Liver (tissue), 9 donors: ENCODE measurements around the gene RNF149. TPM values are rescaled to one million over a fixed set of nuclear protein-coding genes. Genes with fewer than 3 reads are reported as not detected.

Experiments used
- DNase-seq: peaks from one replicate; pipeline ENCODE4 v3.0.0-alpha.2; 2017; ENCODE audit warnings: low spot score
- H3K27ac ChIP-seq, 2 donors: one replicate each; pipeline ENCODE4 v1.7.0; 2013; ENCODE audit warnings: inconsistent platforms in 2 of 2, low read length in 2 of 2, control low read depth in 1 of 2, low read depth in 1 of 2, mild to moderate bottlenecking in 1 of 2
- H3K27me3 ChIP-seq, 4 donors: one replicate each; pipeline versions ENCODE4 v1.6.1 to v1.7.0; 2013; ENCODE audit warnings: low read length in 3 of 4, inconsistent platforms in 1 of 4, mild to moderate bottlenecking in 1 of 4, moderate library complexity in 1 of 4; ENCODE audit not compliant: control insufficient read depth in 4 of 4, insufficient read depth in 4 of 4
- H3K36me3 ChIP-seq, 4 donors: one replicate each; pipeline versions ENCODE4 v1.6.1 to v1.7.0; 2013; ENCODE audit warnings: low read length in 3 of 4, mild to moderate bottlenecking in 3 of 4, low read depth in 1 of 4, moderate library complexity in 1 of 4; ENCODE audit not compliant: control insufficient read depth in 4 of 4, insufficient read depth in 3 of 4
- H3K4me1 ChIP-seq, 4 donors: one replicate each; pipeline versions ENCODE4 v1.6.1 to v1.7.0; 2013; ENCODE audit warnings: low read length in 3 of 4, mild to moderate bottlenecking in 3 of 4, moderate library complexity in 1 of 4; ENCODE audit not compliant: control insufficient read depth in 4 of 4, insufficient read depth in 4 of 4
- H3K4me3 ChIP-seq, 3 donors: one replicate each; pipeline versions ENCODE4 v1.6.1 to v1.7.0; 2013; ENCODE audit warnings: low read length in 3 of 3, control low read depth in 1 of 3, low read depth in 1 of 3, mild to moderate bottlenecking in 1 of 3
- H3K9ac ChIP-seq, 2 donors: one replicate each; pipeline ENCODE4 v1.7.0; 2013; ENCODE audit warnings: low read length in 2 of 2, mild to moderate bottlenecking in 2 of 2, moderate library complexity in 2 of 2, control low read depth in 1 of 2, low read depth in 1 of 2
- H3K9me3 ChIP-seq, 4 donors: one replicate each; pipeline versions ENCODE4 v1.6.1 to v1.7.0; 2013; ENCODE audit warnings: low read length in 3 of 4; ENCODE audit not compliant: control insufficient read depth in 4 of 4
- ATF3 ChIP-seq: IDR thresholded peaks from 2 replicates; pipeline ENCODE4 v1.6.1; 2016; ENCODE audit warnings: antibody characterized with exemption
- CTCF ChIP-seq: fragments of 150-350 bp; IDR thresholded peaks from 2 replicates; pipeline ENCODE4 v1.5.1; 2017; ENCODE audit warnings: improper control_type of control experiment, low read depth, low read length; ENCODE audit not compliant: missing input control
- EGR1 ChIP-seq, 2 donors: IDR thresholded peaks; 2 replicates each; pipeline ENCODE4 v1.6.1; 2016 to 2018; ENCODE audit warnings: antibody characterized with exemption in 2 of 2, low read depth in 2 of 2
- FOXA1 ChIP-seq: IDR thresholded peaks from 2 replicates; pipeline ENCODE4 v1.6.1; 2016; ENCODE audit warnings: antibody characterized with exemption
- FOXA2 ChIP-seq: IDR thresholded peaks from 2 replicates; pipeline ENCODE4 v1.6.1; 2016; ENCODE audit warnings: antibody characterized with exemption
- GABPA ChIP-seq, 2 donors: IDR thresholded peaks in 1 of 2; conservative IDR thresholded peaks in 1 of 2; 2 replicates each; pipeline ENCODE4 v1.6.1; 2016; ENCODE audit warnings: antibody characterized with exemption in 2 of 2, mild to moderate bottlenecking in 1 of 2, moderate library complexity in 1 of 2
- HNF4A ChIP-seq, 2 donors: conservative IDR thresholded peaks; 2 replicates each; pipeline ENCODE4 v1.6.1; 2016; ENCODE audit warnings: antibody characterized with exemption in 2 of 2, mild to moderate bottlenecking in 2 of 2
- JUND ChIP-seq, 2 donors: IDR thresholded peaks; 2 replicates each; pipeline ENCODE4 v1.6.1; 2016; ENCODE audit warnings: antibody characterized with exemption in 2 of 2
- MAX ChIP-seq: IDR thresholded peaks from 2 replicates; pipeline ENCODE4 v1.6.1; 2016; ENCODE audit warnings: antibody characterized with exemption
- NR2F2 ChIP-seq: IDR thresholded peaks from 2 replicates; pipeline ENCODE4 v1.6.1; 2016; ENCODE audit warnings: antibody characterized with exemption
- RAD21 ChIP-seq, 2 donors: IDR thresholded peaks; 2 replicates each; pipeline ENCODE4 v1.6.1; 2016; ENCODE audit warnings: antibody characterized with exemption in 2 of 2, mild to moderate bottlenecking in 2 of 2
- RXRA ChIP-seq, 2 donors: IDR thresholded peaks; 2 replicates each; pipeline ENCODE4 v1.6.1; 2017 to 2018; ENCODE audit warnings: antibody characterized with exemption in 2 of 2, mild to moderate bottlenecking in 1 of 2
- SP1 ChIP-seq: IDR thresholded peaks from 2 replicates; pipeline ENCODE4 v1.6.1; 2018; ENCODE audit warnings: antibody characterized with exemption, mild to moderate bottlenecking
- TAF1 ChIP-seq: conservative IDR thresholded peaks from 2 replicates; pipeline ENCODE4 v1.6.1; 2016; ENCODE audit warnings: antibody characterized with exemption, mild to moderate bottlenecking
- YY1 ChIP-seq: IDR thresholded peaks from 2 replicates; pipeline ENCODE4 v1.6.1; 2016; ENCODE audit warnings: antibody characterized with exemption, mild to moderate bottlenecking
- ZBTB33 ChIP-seq: IDR thresholded peaks from 2 replicates; pipeline ENCODE4 v1.6.1; 2016; ENCODE audit warnings: antibody characterized with exemption
- WGBS: extraction: QIAGEN DNeasy Blood & Tissue Kit; methylation state at CpG from one replicate; pipeline ENCODE4 v1.1.7; 2013; 5-methylcytosine and 5-hydroxymethylcytosine counted together
- polyA plus RNA-seq, 2 donors: library from polyadenylated mRNA; stranded (reverse) in 1 of 2; unstranded in 1 of 2; fragments of 200-250 nt in 1 of 2; fragments of >200 nt in 1 of 2; fragmentation: Nextera tagmentation in 1 of 2; extraction: Ambion mirVana in 1 of 2; gene quantifications; one replicate each; pipeline versions ENCODE4 v1.2.1 to v1.2.3, GENCODE V29; 2013 to 2015
- total RNA-seq, 2 donors: library from RNA; depleted of rRNA; stranded (reverse); fragments of >200 nt; gene quantifications; one replicate each; pipeline ENCODE4 v1.2.3, GENCODE V29; 2014
- donor health status: healthy.
- donor health status: healthy.
- donor health status: healthy.
- donor health status: healthy.
- donor health status: healthy.

RNF149 gene
- total and polyA plus RNA-seq, 4 donors: 14.1 to 54.7 (median 29.1) TPM

GRCh38 chr2:101330253-101330933 lies 21.9 kb upstream of the RNF149 start:
- no peak overlapping the region for H3K4me3 ChIP-seq
- no peaks in the 10 kb centered on the region for H3K36me3 ChIP-seq
- 73% methylated on average over 12 of the region's 12 CpGs for WGBS
- TF ChIP-seq NR2F2 (no peak), GABPA (IDR thresholded peaks at IDR 0.05 in 1 of 2, conservative IDR thresholded peaks at IDR 0.05 in 1 of 2) (no peak)
- no peak for DNase-seq
- H3K9ac ChIP-seq: no peak overlapping the region
- H3K4me1 ChIP-seq: peaks cover 0 to 4% (median 2%) of the 10 kb centered on the region in 4 donors
- H3K9me3 ChIP-seq: no peaks in the 10 kb centered on the region
- no peak overlapping the region for H3K27ac ChIP-seq
- no peaks in the 10 kb centered on the region for H3K27me3 ChIP-seq

GRCh38 chr2:101329026-101329425 lies 20.5 kb upstream of the RNF149 start:
- no peak overlapping the region for H3K9ac ChIP-seq
- no peak for DNase-seq
- peaks cover 0 to 4% (median 2%) of the 10 kb centered on the region in 4 donors for H3K4me1 ChIP-seq
- no peaks in the 10 kb centered on the region for H3K36me3 ChIP-seq
- no peak overlapping the region for H3K4me3 ChIP-seq
- no peak for TF ChIP-seq RXRA (IDR thresholded peaks at IDR 0.05)
- no peaks in the 10 kb centered on the region for H3K9me3 ChIP-seq
- H3K27me3 ChIP-seq: no peaks in the 10 kb centered on the region
- no peak overlapping the region for H3K27ac ChIP-seq
- WGBS: 84% methylated on average over 4 of the region's 4 CpGs

GRCh38 chr2:101328474-101329007 lies 20.0 kb upstream of the RNF149 start:
- WGBS: 52% methylated on average over 3 of the region's 3 CpGs
- Histone ChIP-seq H3K9ac (no peak overlapping the region), H3K9me3 (no peaks in the 10 kb centered on the region), H3K27me3 (no peaks in the 10 kb centered on the region), H3K36me3 (no peaks in the 10 kb centered on the region), H3K4me3 (no peak overlapping the region), H3K27ac (no peak overlapping the region), H3K4me1 (peaks cover 0 to 4% (median 2%) of the 10 kb centered on the region in 4 donors)
- TF ChIP-seq SP1 (peak; percentile 9), EGR1 (IDR thresholded peaks at IDR 0.05; ENCODE audit: low read depth in 2 of 2) (peak in 1 of 2 donors; percentile 72), RAD21 (IDR thresholded peaks at IDR 0.05) (peak in 1 of 2 donors; percentile 7), YY1 (peak; percentile 38), MAX (peak; percentile 67), JUND (IDR thresholded peaks at IDR 0.05) (no peak), GABPA (IDR thresholded peaks at IDR 0.05 in 1 of 2, conservative IDR thresholded peaks at IDR 0.05 in 1 of 2) (peak; percentile 43 to 65), TAF1 (no peak)
- DNase-seq: no peak

GRCh38 chr2:101327863-101328394 lies 19.4 kb upstream of the RNF149 start:
- Histone ChIP-seq H3K4me1 (peaks cover 0 to 4% (median 2%) of the 10 kb centered on the region in 4 donors), H3K4me3 (no peak overlapping the region), H3K27me3 (no peaks in the 10 kb centered on the region), H3K27ac (peak overlapping the region; percentile 21 to 51), H3K9ac (no peak overlapping the region), H3K36me3 (no peaks in the 10 kb centered on the region), H3K9me3 (no peaks in the 10 kb centered on the region)
- 69% methylated on average over 5 of the region's 5 CpGs for WGBS
- DNase-seq: no peak
- TF ChIP-seq ATF3 (no peak), NR2F2 (no peak), SP1 (no peak), FOXA1 (no peak), MAX (no peak), YY1 (no peak), ZBTB33 (no peak), HNF4A (conservative IDR thresholded peaks at IDR 0.05) (no peak), FOXA2 (no peak), CTCF (no peak), EGR1 (IDR thresholded peaks at IDR 0.05; ENCODE audit: low read depth in 2 of 2) (no peak), TAF1 (no peak), JUND (IDR thresholded peaks at IDR 0.05) (no peak), GABPA (IDR thresholded peaks at IDR 0.05 in 1 of 2, conservative IDR thresholded peaks at IDR 0.05 in 1 of 2) (no peak)
